Sigmoid colon (tissue), 7 donors: ENCODE results near the gene MFAP1. TPM values are rescaled to one million over a fixed set of nuclear protein-coding genes. Genes with fewer than 3 reads are reported as not detected.
A peak's percentile ranks its signal among the peaks of the same experiment; 100 is the strongest.

Experiments used
- DNase-seq: peaks from one replicate; pipeline ENCODE4 v3.0.0-alpha.2; 2019
- H3K27ac ChIP-seq, 4 donors: fragments of 200-600 bp; sonication (generic); one replicate each; pipeline ENCODE4 v1.5.1; 2016 to 2019; ENCODE audit warnings: mild to moderate bottlenecking in 1 of 4
- H3K27me3 ChIP-seq, 3 donors: fragments of 200-600 bp; sonication (generic); one replicate each; pipeline ENCODE4 v1.5.1; 2019; ENCODE audit warnings: mild to moderate bottlenecking in 1 of 3
- H3K36me3 ChIP-seq, 4 donors: fragments of 200-600 bp; sonication (generic); one replicate each; pipeline ENCODE4 v1.5.1; 2016 to 2019
- H3K4me1 ChIP-seq, 4 donors: fragments of 200-600 bp; sonication (generic); one replicate each; pipeline ENCODE4 v1.5.1; 2017 to 2019
- H3K4me3 ChIP-seq, 4 donors: fragments of 200-600 bp; sonication (generic); one replicate each; pipeline ENCODE4 v1.5.1; 2017 to 2019; ENCODE audit warnings: mild to moderate bottlenecking in 2 of 4, moderate library complexity in 1 of 4
- H3K9me3 ChIP-seq, 4 donors: fragments of 200-600 bp in 3 of 4; sonication (generic) in 3 of 4; one replicate each; pipeline versions ENCODE4 v1.5.1 to v1.6.1; 2013 to 2019
- CTCF ChIP-seq, 4 experiments: fragments of 450-650 bp in 3 of 4; fragments of 200-600 bp in 1 of 4; IDR thresholded peaks; one replicate each; pipeline ENCODE4 v1.5.1; 2016 to 2019; ENCODE audit warnings: antibody characterized with exemption in 4 of 4, mild to moderate bottlenecking in 3 of 4, moderate library complexity in 2 of 4
- EP300 ChIP-seq, 4 donors: sonication (generic); formaldehyde crosslinking; IDR thresholded peaks; one replicate each; pipeline ENCODE4 v1.6.1; 2017; ENCODE audit warnings: antibody characterized with exemption in 4 of 4
- POLR2A ChIP-seq, 2 donors: fragments of 450-650 bp; IDR thresholded peaks; one replicate each; pipeline ENCODE4 v1.6.1; 2016; ENCODE audit warnings: antibody characterized with exemption in 2 of 2, mild to moderate bottlenecking in 2 of 2, moderate library complexity in 2 of 2
- POLR2AphosphoS5 ChIP-seq, 4 donors: sonication (generic); formaldehyde crosslinking; IDR thresholded peaks; one replicate each; pipeline ENCODE4 v1.6.1; 2017; ENCODE audit warnings: antibody characterized with exemption in 4 of 4
- WGBS, 2 donors: extraction: QIAGEN DNeasy Blood & Tissue Kit; methylation state at CpG; one replicate each; pipeline ENCODE4 v1.1.7; 2013; 5-methylcytosine and 5-hydroxymethylcytosine counted together
- intact Hi-C: fragments of 100-400 bp; cut with DNase I; formaldehyde crosslinking; loops from one replicate; pipeline ENCODE4 v1.15.1; 2023
- polyA plus RNA-seq, 3 donors: library from polyadenylated mRNA; stranded (reverse); fragments of 200-250 nt; gene quantifications; one replicate each; pipeline ENCODE4 v1.2.3, GENCODE V29; 2013
- total RNA-seq, 4 donors: library from RNA; depleted of rRNA; stranded (reverse); fragments of >200 nt; gene quantifications; one replicate each; pipeline ENCODE4 v1.1.0, GENCODE V29; 2016
- donor health status: healthy with polysubstance abuse.
- donor health status: Bipolar disorder and iron deficiency.
- donor health status: healthy.

The MFAP1 gene
- total and polyA plus RNA-seq, 7 donors = 12.7 to 27.0 (median 20.0) TPM

GRCh38 chr15:43794269-43795037 lies 30.0 kb downstream of the MFAP1 start:
- intact Hi-C loops = no loop called here
- peak overlapping the region in 2 of 4 donors; percentile 4 to 98 for H3K27ac ChIP-seq
- H3K4me1 ChIP-seq = peaks cover 4 to 59% (median 30%) of the 10 kb centered on the region in 4 donors
- H3K36me3 ChIP-seq = peaks cover 0 to 53% (median 16%) of the 10 kb centered on the region in 4 donors
- no peaks in the 10 kb centered on the region for H3K9me3 ChIP-seq
- H3K27me3 ChIP-seq = no peaks in the 10 kb centered on the region
- H3K4me3 ChIP-seq = no peak overlapping the region
- TF ChIP-seq POLR2A (IDR thresholded peaks at IDR 0.05) (no peak), POLR2AphosphoS5 (IDR thresholded peaks at IDR 0.05) (no peak), EP300 (IDR thresholded peaks at IDR 0.05) (no peak)
- 83 to 86% methylated on average over 9 of the region's 9 CpGs for WGBS, 2 donors
- DNase-seq = no peak

GRCh38 chr15:43793647-43794046 lies 30.8 kb downstream of the MFAP1 start:
- DNase-seq = no peak
- Histone ChIP-seq H3K36me3 (peaks cover 0 to 45% (median 14%) of the 10 kb centered on the region in 4 donors), H3K4me3 (peak overlapping the region; percentile 71 to 91 (median 88)), H3K4me1 (peaks cover 4 to 58% (median 28%) of the 10 kb centered on the region in 4 donors), H3K9me3 (no peaks in the 10 kb centered on the region), H3K27ac (peak overlapping the region; percentile 94 to 99 (median 96)), H3K27me3 (no peaks in the 10 kb centered on the region)
- WGBS, 2 donors = 75 to 82% methylated on average over 10 of the region's 10 CpGs
- no peak for TF ChIP-seq POLR2AphosphoS5 (IDR thresholded peaks at IDR 0.05)
- TF ChIP-seq POLR2A (IDR thresholded peaks at IDR 0.05) = no peak
- TF ChIP-seq CTCF (IDR thresholded peaks at IDR 0.05) = no peak
- no peak for TF ChIP-seq EP300 (IDR thresholded peaks at IDR 0.05)
- intact Hi-C loops = loop anchor here (2.0 kb wide), 1 partner anchor 31 kb away; the partner anchor contains the start of gene MFAP1

GRCh38 chr15:43792761-43793476 lies 31.6 kb downstream of the MFAP1 start:
- Histone ChIP-seq H3K9me3 (no peaks in the 10 kb centered on the region), H3K27ac (peak overlapping the region; percentile 94 to 99 (median 96)), H3K4me3 (peak overlapping the region; percentile 71 to 91 (median 88)), H3K27me3 (no peaks in the 10 kb centered on the region), H3K4me1 (peaks cover 4 to 52% (median 28%) of the 10 kb centered on the region in 4 donors), H3K36me3 (peaks cover 0 to 44% (median 14%) of the 10 kb centered on the region in 4 donors)
- intact Hi-C loops = loop anchor here (2.0 kb wide), 1 partner anchor 32 kb away; the partner anchor contains the start of gene MFAP1
- WGBS, 2 donors = 1 to 2% methylated on average over 33 of the region's 33 CpGs
- TF ChIP-seq POLR2AphosphoS5 (IDR thresholded peaks at IDR 0.05) (no peak), CTCF (IDR thresholded peaks at IDR 0.05) (peak in 2 of 4 experiments; percentile 12 to 15), EP300 (IDR thresholded peaks at IDR 0.05) (no peak), POLR2A (IDR thresholded peaks at IDR 0.05) (peak in 1 of 2 donors; percentile 35)
- no peak for DNase-seq

- intact Hi-C loops = loop anchor here (2.0 kb wide), 1 partner anchor 33 kb away; the partner anchor contains the start of gene MFAP1
- Histone ChIP-seq H3K4me3 (peak within 1 kb of the TSS; percentile 71 to 91 (median 88)), H3K9me3 (no peaks in the 10 kb centered on the region), H3K36me3 (peaks cover 0 to 38% (median 14%) of the 10 kb centered on the region in 4 donors), H3K4me1 (peaks cover 4 to 47% (median 28%) of the 10 kb centered on the region in 4 donors), H3K27ac (peak within 1 kb of the TSS; percentile 94 to 99 (median 96)), H3K27me3 (no peaks in the 10 kb centered on the region)
- peak; percentile 100 for DNase-seq
- TF ChIP-seq POLR2A (IDR thresholded peaks at IDR 0.05) (peak; percentile 99), CTCF (IDR thresholded peaks at IDR 0.05) (no peak), EP300 (IDR thresholded peaks at IDR 0.05) (peak in 1 of 4 donors; percentile 68), POLR2AphosphoS5 (IDR thresholded peaks at IDR 0.05) (peak; percentile 99 to 100 (median 99))
- 0% methylated on average over 66 of the region's 66 CpGs for WGBS, 2 donors
These were observed 32.3 kb downstream of the MFAP1 start, which contains the start of gene SERF2 for GRCh38 chr15:43791993-43792760. Gene SERF2 (plus strand): TSS chr15:43792320. CDS start chr15:43792377, 57 bp downstream.
